PC-9 (cell line): ENCODE measurements around the gene SRL. TPM values are rescaled to one million over a fixed set of nuclear protein-coding genes. Genes with fewer than 3 reads are reported as not detected.

Source experiments
- BruUV-seq: library from RNA; stranded (reverse); fragments of 400-500 nt; replicated peaks from 2 replicates; lab custom pipeline; 2021; lab: Mats Ljungman, UMichigan
- CTCF ChIA-PET: fragments of 300-600 bp; sonication (Branson Sonifier 250); formaldehyde crosslinking; loops from one replicate; lab custom pipeline; 2022; ENCODE audit warnings: antibody characterized with exemption; lab: Charles Lee
- POLR2A ChIA-PET: fragments of 300-600 bp; sonication (Branson Sonifier 250); formaldehyde crosslinking; loops from one replicate; lab custom pipeline; 2022; ENCODE audit warnings: antibody characterized with exemption; ENCODE audit not compliant: unreplicated experiment; lab: Charles Lee
- DNase-seq, 2 experiments: peaks; one replicate each; pipeline versions ENCODE4 v3.0.0 to v3.0.0-alpha.2; 2015 to 2022; ENCODE audit warnings: mixed read lengths in 1 of 2
- H2AFZ ChIP-seq: fragments of 200-600 bp; sonication (generic); 2 replicates; pipeline ENCODE4 v1.8.1; 2017; ENCODE audit warnings: antibody characterized with exemption
- H3F3A ChIP-seq: fragments of 200-600 bp; sonication (generic); 2 replicates; pipeline ENCODE4 v1.8.1; 2017; ENCODE audit warnings: antibody characterized with exemption, mild to moderate bottlenecking, low read depth; ENCODE audit not compliant: insufficient read depth
- H3K27ac ChIP-seq: fragments of 200-600 bp; sonication (generic); 2 replicates; pipeline ENCODE4 v1.6.1; 2016; ENCODE audit warnings: mixed run types
- H3K27me3 ChIP-seq: fragments of 200-600 bp; sonication (generic); 2 replicates; pipeline ENCODE4 v1.6.1; 2016; ENCODE audit warnings: low read depth, mixed run types; ENCODE audit not compliant: insufficient read depth
- H3K36me3 ChIP-seq: fragments of 200-600 bp; sonication (generic); 2 replicates; pipeline ENCODE4 v1.6.1; 2016; ENCODE audit warnings: low read depth, mixed run types
- H3K4me1 ChIP-seq: fragments of 200-600 bp; sonication (generic); replicated peaks from 2 replicates; pipeline ENCODE4 v1.6.1; 2016; ENCODE audit warnings: mixed run types; ENCODE audit not compliant: insufficient read depth
- H3K4me2 ChIP-seq: fragments of 200-600 bp; sonication (generic); 2 replicates; pipeline ENCODE4 v1.6.1; 2017; ENCODE audit warnings: mixed run types
- H3K4me3 ChIP-seq: fragments of 200-600 bp; sonication (generic); 2 replicates; pipeline ENCODE4 v1.6.1; 2016; ENCODE audit warnings: mixed run types
- H3K79me2 ChIP-seq: fragments of 200-600 bp; sonication (generic); 2 replicates; pipeline ENCODE4 v1.6.1; 2017; ENCODE audit warnings: low read depth, mixed run types
- H3K9me2 ChIP-seq: fragments of 200-600 bp; sonication (generic); 2 replicates; pipeline ENCODE4 v1.8.1; 2017; ENCODE audit warnings: mild to moderate bottlenecking; ENCODE audit not compliant: insufficient read depth
- H3K9me3 ChIP-seq: fragments of 200-600 bp; sonication (generic); 2 replicates; pipeline ENCODE4 v1.8.1; 2016; ENCODE audit warnings: low read depth; ENCODE audit not compliant: insufficient read depth
- H4K20me1 ChIP-seq: fragments of 200-600 bp; sonication (generic); 2 replicates; pipeline ENCODE4 v1.8.1; 2017; ENCODE audit not compliant: insufficient read depth
- EZH2 ChIP-seq: fragments of 200-600 bp; sonication (generic); IDR thresholded peaks from 2 replicates; pipeline ENCODE4 v1.8.0; 2017; ENCODE audit warnings: antibody characterized with exemption, low read depth
- intact Hi-C: fragments of 100-400 bp; cut with micrococcal nuclease; formaldehyde crosslinking; loops from one replicate; pipeline ENCODE4 v1.10.0; 2022; ENCODE audit not compliant: unreplicated experiment
- total RNA-seq: library from RNA; stranded (reverse); gene quantifications from 2 replicates; pipeline ENCODE4 v1.2.3, GENCODE V29; 2021
- TF ChIP-seq, protein P1 (sequence below): fragments of 200-600 bp; sonication (generic); conservative IDR thresholded peaks from 2 replicates; pipeline ENCODE4 v1.6.1; 2017; ENCODE audit warnings: mixed run types, antibody characterized with exemption, mild to moderate bottlenecking, moderate library complexity

Gene SRL
- total RNA-seq, 1 experiment from 2014 or later: not detected

DNA sequence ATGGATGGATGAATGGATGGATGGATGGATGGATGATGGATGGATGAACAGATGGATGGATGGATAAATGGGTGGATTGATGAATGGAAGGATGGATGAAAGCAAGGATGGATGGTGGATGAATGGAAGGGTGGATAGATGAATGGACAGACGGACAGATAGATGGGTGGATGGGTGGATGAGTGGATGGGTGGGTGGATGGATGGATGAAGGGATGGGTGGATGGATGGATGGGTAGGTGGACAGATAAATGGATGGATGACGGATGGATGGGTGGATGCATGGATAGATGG lies 14.9 kb downstream of the SRL start:
- H3F3A ChIP-seq: no peaks in the 10 kb centered on the region
- no peak overlapping the region for H3K4me3 ChIP-seq
- H3K27ac ChIP-seq: no peak overlapping the region
- H2AFZ ChIP-seq: no peak overlapping the region
- H3K4me1 ChIP-seq: no peaks in the 10 kb centered on the region
- intact Hi-C loops: no loop called here
- no peaks in the 10 kb centered on the region for H3K27me3 ChIP-seq
- H3K9me2 ChIP-seq: no peaks in the 10 kb centered on the region
- no peak for TF ChIP-seq EZH2
- TF ChIP-seq, protein P1, sequence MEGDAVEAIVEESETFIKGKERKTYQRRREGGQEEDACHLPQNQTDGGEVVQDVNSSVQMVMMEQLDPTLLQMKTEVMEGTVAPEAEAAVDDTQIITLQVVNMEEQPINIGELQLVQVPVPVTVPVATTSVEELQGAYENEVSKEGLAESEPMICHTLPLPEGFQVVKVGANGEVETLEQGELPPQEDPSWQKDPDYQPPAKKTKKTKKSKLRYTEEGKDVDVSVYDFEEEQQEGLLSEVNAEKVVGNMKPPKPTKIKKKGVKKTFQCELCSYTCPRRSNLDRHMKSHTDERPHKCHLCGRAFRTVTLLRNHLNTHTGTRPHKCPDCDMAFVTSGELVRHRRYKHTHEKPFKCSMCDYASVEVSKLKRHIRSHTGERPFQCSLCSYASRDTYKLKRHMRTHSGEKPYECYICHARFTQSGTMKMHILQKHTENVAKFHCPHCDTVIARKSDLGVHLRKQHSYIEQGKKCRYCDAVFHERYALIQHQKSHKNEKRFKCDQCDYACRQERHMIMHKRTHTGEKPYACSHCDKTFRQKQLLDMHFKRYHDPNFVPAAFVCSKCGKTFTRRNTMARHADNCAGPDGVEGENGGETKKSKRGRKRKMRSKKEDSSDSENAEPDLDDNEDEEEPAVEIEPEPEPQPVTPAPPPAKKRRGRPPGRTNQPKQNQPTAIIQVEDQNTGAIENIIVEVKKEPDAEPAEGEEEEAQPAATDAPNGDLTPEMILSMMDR: no peak
- no peaks in the 10 kb centered on the region for H4K20me1 ChIP-seq
- H3K4me2 ChIP-seq: no peak overlapping the region
- CTCF ChIA-PET: no interaction called here
- no peaks in the 10 kb centered on the region for H3K36me3 ChIP-seq
- DNase-seq: no peak
- no TSS peak for BruUV-seq
- no peaks in the 10 kb centered on the region for H3K79me2 ChIP-seq
- POLR2A ChIA-PET: no interaction called here
- no peaks in the 10 kb centered on the region for H3K9me3 ChIP-seq

DNA sequence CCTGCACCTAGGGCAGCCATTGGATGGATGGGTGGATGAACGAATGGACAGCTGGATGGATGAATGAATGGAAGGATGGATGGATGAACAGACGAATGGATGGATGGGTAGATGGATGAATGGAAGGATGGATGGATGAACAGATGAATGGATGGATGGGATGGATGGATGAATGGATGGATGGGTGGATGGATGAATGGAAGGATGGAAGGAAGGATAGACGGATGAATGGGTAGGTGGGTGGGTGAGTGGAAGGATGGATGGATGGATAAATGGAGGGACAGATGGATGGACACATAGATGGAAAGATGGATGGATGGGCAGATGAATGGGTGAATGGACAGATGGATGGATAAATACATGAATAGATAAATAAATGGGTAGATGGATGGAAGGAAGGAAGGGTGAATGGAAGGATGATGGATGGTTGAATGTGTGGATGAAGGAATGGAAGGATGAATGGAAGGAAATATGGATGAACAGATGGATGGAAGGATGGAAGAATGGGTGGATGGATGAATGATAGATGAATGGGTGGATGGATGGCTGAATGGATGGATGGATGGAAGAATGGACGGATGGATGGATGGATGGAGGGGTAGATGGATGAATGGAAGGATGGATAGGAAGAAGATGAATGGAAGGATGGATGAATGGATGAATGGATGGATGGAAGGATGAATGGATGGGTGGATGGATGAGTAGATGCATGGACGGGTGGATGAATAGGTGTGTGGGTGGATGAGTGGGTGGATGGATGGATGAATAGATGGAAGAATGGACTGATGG lies 15.4 kb downstream of the SRL start:
- Histone ChIP-seq H2AFZ (no peak overlapping the region), H3K27me3 (no peaks in the 10 kb centered on the region), H3K4me1 (no peaks in the 10 kb centered on the region), H3K79me2 (no peaks in the 10 kb centered on the region), H3K27ac (no peak overlapping the region), H3K4me2 (no peak overlapping the region), H4K20me1 (no peaks in the 10 kb centered on the region), H3K36me3 (no peaks in the 10 kb centered on the region), H3F3A (no peaks in the 10 kb centered on the region), H3K9me3 (no peaks in the 10 kb centered on the region), H3K4me3 (no peak overlapping the region), H3K9me2 (no peaks in the 10 kb centered on the region)
- no peak for TF ChIP-seq EZH2
- TF ChIP-seq, protein P1: no peak
- DNase-seq: no peak
- CTCF ChIA-PET: no interaction called here
- POLR2A ChIA-PET: no interaction called here
- BruUV-seq: no TSS peak
- intact Hi-C loops: no loop called here

DNA sequence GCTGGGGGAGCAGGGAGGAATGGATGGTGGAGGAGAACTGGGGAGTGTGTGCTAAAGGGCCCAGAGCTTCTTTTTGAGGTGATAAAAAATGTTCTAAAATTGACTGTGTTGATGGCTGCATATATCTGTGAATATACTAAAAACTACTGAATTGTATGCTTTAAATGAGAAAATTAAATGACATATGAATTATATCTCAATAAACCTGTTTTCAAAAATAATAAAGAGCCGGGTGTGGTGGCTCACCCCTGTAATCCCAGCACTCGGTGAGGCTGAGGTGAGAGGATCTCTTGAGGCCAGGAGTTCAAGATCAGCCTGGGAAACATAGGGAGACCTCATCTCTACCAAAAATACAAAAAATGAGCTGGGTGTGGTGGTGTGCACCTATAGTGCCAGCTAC lies 16.8 kb downstream of the SRL start:
- Histone ChIP-seq H3K4me1 (no peaks in the 10 kb centered on the region), H3F3A (no peaks in the 10 kb centered on the region), H3K4me3 (no peak overlapping the region), H2AFZ (no peak overlapping the region), H3K36me3 (no peaks in the 10 kb centered on the region), H4K20me1 (no peaks in the 10 kb centered on the region), H3K4me2 (no peak overlapping the region), H3K9me2 (no peaks in the 10 kb centered on the region), H3K79me2 (no peaks in the 10 kb centered on the region), H3K9me3 (no peaks in the 10 kb centered on the region), H3K27ac (no peak overlapping the region), H3K27me3 (no peaks in the 10 kb centered on the region)
- TF ChIP-seq, protein P1: no peak
- TF ChIP-seq EZH2: no peak
- POLR2A ChIA-PET: no interaction called here
- DNase-seq: no peak
- CTCF ChIA-PET: no interaction called here
- intact Hi-C loops: no loop called here
- no TSS peak for BruUV-seq
